ENCODE data around the gene KIAA0232. TPM values are rescaled to one million over a fixed set of nuclear protein-coding genes. Genes with fewer than 3 reads are reported as not detected.

Gene KIAA0232
- total RNA-seq, 1 experiment from 2014 or later = 28.5 TPM

- H3T11ph ChIP-seq (ENCODE audit: low read length) = no peak overlapping the region
- no peak overlapping the region for H3K56ac ChIP-seq (ENCODE audit: insufficient read length, low read depth, low read length)
- H3K23me2 ChIP-seq (ENCODE audit: insufficient read length, low read depth, low read length, poor library complexity, severe bottlenecking) = no peaks in the 10 kb centered on the region
- no peak overlapping the region for H3K18ac ChIP-seq (ENCODE audit: insufficient read length, low read depth, low read length)
- no peak overlapping the region for H3K27ac ChIP-seq (ENCODE audit: insufficient read length, low read depth, low read length)
- no peak overlapping the region for H2AFZ ChIP-seq (ENCODE audit: low read length)
- no peaks in the 10 kb centered on the region for H3K4me1 ChIP-seq (ENCODE audit: insufficient read depth, low read length)
- no peaks in the 10 kb centered on the region for H4K20me1 ChIP-seq (ENCODE audit: control insufficient read depth, insufficient read depth, insufficient read length)
- no peak overlapping the region for H3K4me2 ChIP-seq (ENCODE audit: insufficient read depth, insufficient read length, low read length)
- H3K14ac ChIP-seq (ENCODE audit: insufficient read depth, low read length) = no peak overlapping the region; the same call in 1 of the 2 replicates
- Mint-ChIP-seq H3K27me3 (ENCODE audit: low read depth) (peaks cover 14% of the 10 kb centered on the region), H3K36me3 (ENCODE audit: insufficient read depth in 1 of 3, low read depth in 3 of 3) (no peaks in the 10 kb centered on the region), H3K9me3 (no peaks in the 10 kb centered on the region), H3K4me1 (peaks cover 3 to 11% of the 10 kb centered on the region in 2 experiments; a peak in 3 of 4 replicates), H3K4me3 (no peak overlapping the region), H3K27ac (no peak overlapping the region)
- H3K9ac ChIP-seq (ENCODE audit: extremely low read depth, insufficient read length, low read length) = no peak overlapping the region
- no peak overlapping the region for H4K8ac ChIP-seq (replicated peaks; ENCODE audit: insufficient read length, low read depth, low read length)
- no peak overlapping the region for H2BK12ac ChIP-seq (ENCODE audit: insufficient read length, low read depth, low read length)
- no CpG with 5 or more reads among the region's 8 CpGs for WGBS (ENCODE audit: extremely low coverage, insufficient read length, low lambda C conversion rate)
- no peaks in the 10 kb centered on the region for H3K27me3 ChIP-seq (ENCODE audit: insufficient read depth, low read length)
- no peaks in the 10 kb centered on the region for H3K79me2 ChIP-seq (ENCODE audit: insufficient read depth, low read length)
- H4K5ac ChIP-seq (ENCODE audit: insufficient read length, low read depth, low read length) = no peak overlapping the region
- no peak overlapping the region for H2BK120ac ChIP-seq (ENCODE audit: low read depth, low read length, poor library complexity, severe bottlenecking)
- H2BK20ac ChIP-seq (ENCODE audit: low read depth, low read length, poor library complexity, severe bottlenecking) = no peak overlapping the region
- no peak overlapping the region for H2AK5ac ChIP-seq (ENCODE audit: insufficient read length, low read length)
- H3K4ac ChIP-seq (ENCODE audit: low read depth, low read length) = no peak overlapping the region
- no peak overlapping the region for H2BK15ac ChIP-seq (ENCODE audit: low read depth, low read length)
- no peak overlapping the region for H3K23ac ChIP-seq (ENCODE audit: insufficient read length, low read depth, low read length)
- DNase-seq = no peak
- no peaks in the 10 kb centered on the region for H3K9me3 ChIP-seq (ENCODE audit: control insufficient read depth, low read depth, low read length)
- H3K79me1 ChIP-seq (ENCODE audit: insufficient read depth, low read depth, low read length, poor library complexity, severe bottlenecking) = no peaks in the 10 kb centered on the region
- no peak overlapping the region for H2BK5ac ChIP-seq (ENCODE audit: insufficient read length, low read length)
- no peak overlapping the region for H4K91ac ChIP-seq (ENCODE audit: insufficient read length, low read depth, low read length)
- no peak for TF ChIP-seq CTCF (conservative IDR thresholded peaks at IDR 0.05)
Measured at GRCh38 chr4:6771229-6771671, 11.3 kb upstream of the KIAA0232 start.

Measured in H9 (cell line).